Hepatocyte (in vitro differentiated cells): Measurements from ENCODE around the gene C19orf44. TPM values are rescaled to one million over a fixed set of nuclear protein-coding genes. Genes with fewer than 3 reads are reported as not detected.
"Not testable (repeated sequence)": the region's sequence is repeated elsewhere in the genome, so short reads cannot be mapped to it uniquely, and the experiment has no call there.

Experiments
- DNase-seq: peaks from one replicate; pipeline ENCODE4 v3.0.0-alpha.2; 2016; ENCODE audit warnings: low spot score
- H2AFZ ChIP-seq: fragments of 200-600 bp; sonication (generic); 2 replicates; pipeline ENCODE4 v1.6.0; 2016; ENCODE audit warnings: antibody characterized with exemption, mild to moderate bottlenecking
- H3K27ac ChIP-seq: fragments of 200-600 bp; sonication (generic); 2 replicates; pipeline ENCODE4 v1.5.1; 2016; ENCODE audit warnings: mild to moderate bottlenecking
- H3K27me3 ChIP-seq: fragments of 200-600 bp; sonication (generic); 2 replicates; pipeline ENCODE4 v1.6.1; 2016
- H3K36me3 ChIP-seq: fragments of 200-600 bp; sonication (generic); replicated peaks from 2 replicates; pipeline ENCODE4 v1.5.1; 2016; ENCODE audit warnings: low read depth; ENCODE audit not compliant: insufficient read depth
- H3K4me1 ChIP-seq: fragments of 200-600 bp; sonication (generic); 2 replicates; pipeline ENCODE4 v1.5.1; 2016; ENCODE audit warnings: mild to moderate bottlenecking, moderate library complexity; ENCODE audit not compliant: insufficient read depth
- H3K4me2 ChIP-seq: fragments of 200-600 bp; sonication (generic); 2 replicates; pipeline ENCODE4 v1.6.0; 2016
- H3K4me3 ChIP-seq: fragments of 200-600 bp; sonication (generic); 2 replicates; pipeline ENCODE4 v1.5.1; 2016; ENCODE audit warnings: mild to moderate bottlenecking
- H3K79me2 ChIP-seq: fragments of 200-600 bp; sonication (generic); 2 replicates; pipeline ENCODE4 v1.6.0; 2017; ENCODE audit warnings: mild to moderate bottlenecking
- H3K9me2 ChIP-seq: fragments of 200-600 bp; sonication (generic); replicated peaks from 2 replicates; pipeline ENCODE4 v1.6.0; 2017; ENCODE audit warnings: mild to moderate bottlenecking; ENCODE audit not compliant: insufficient read depth
- H3K9me3 ChIP-seq: fragments of 200-600 bp; sonication (generic); 2 replicates; pipeline ENCODE4 v1.5.1; 2016; ENCODE audit warnings: low read depth, mild to moderate bottlenecking
- H4K20me1 ChIP-seq: fragments of 200-600 bp; sonication (generic); 2 replicates; pipeline ENCODE4 v1.6.0; 2016; ENCODE audit warnings: mild to moderate bottlenecking; ENCODE audit not compliant: insufficient read depth, poor library complexity, severe bottlenecking
- EZH2 ChIP-seq: fragments of 200-600 bp; sonication (generic); IDR thresholded peaks from 2 replicates; pipeline ENCODE4 v1.6.1; 2016; ENCODE audit warnings: antibody characterized with exemption, mild to moderate bottlenecking, borderline replicate concordance
- EZH2phosphoT487 ChIP-seq: fragments of 200-600 bp; sonication (generic); IDR thresholded peaks from one replicate; pipeline ENCODE4 v1.6.1; 2018; ENCODE audit warnings: antibody characterized with exemption, mild to moderate bottlenecking, low read depth, moderate library complexity; ENCODE audit not compliant: unreplicated experiment, severe bottlenecking
- WGBS: methylation state at CpG from one replicate; pipeline ENCODE4 v1.1.6; 2016; ENCODE audit warnings: low lambda C conversion rate; ENCODE audit errors: missing lambda C conversion rate; 5-methylcytosine and 5-hydroxymethylcytosine counted together
- polyA plus RNA-seq: library from polyadenylated mRNA; unstranded; fragments of >200 nt; fragmentation: Nextera tagmentation; extraction: Ambion mirVana; gene quantifications from 2 replicates; pipeline ENCODE4 v1.2.1, GENCODE V29; 2016
- total RNA-seq: library from RNA; depleted of rRNA; stranded (reverse); fragments of >200 nt; gene quantifications from 2 replicates; pipeline ENCODE4 v1.2.3, GENCODE V29; 2014
- TF ChIP-seq, protein P1 (sequence below): fragments of 200-600 bp; sonication (generic); IDR thresholded peaks from 2 replicates; pipeline ENCODE4 v1.5.1; 2016; ENCODE audit warnings: antibody characterized with exemption, mild to moderate bottlenecking; ENCODE audit not compliant: poor library complexity

C19orf44 gene
- total and polyA plus RNA-seq, 2 experiments from 2014 or later: 2.9 to 3.0 TPM

DNA sequence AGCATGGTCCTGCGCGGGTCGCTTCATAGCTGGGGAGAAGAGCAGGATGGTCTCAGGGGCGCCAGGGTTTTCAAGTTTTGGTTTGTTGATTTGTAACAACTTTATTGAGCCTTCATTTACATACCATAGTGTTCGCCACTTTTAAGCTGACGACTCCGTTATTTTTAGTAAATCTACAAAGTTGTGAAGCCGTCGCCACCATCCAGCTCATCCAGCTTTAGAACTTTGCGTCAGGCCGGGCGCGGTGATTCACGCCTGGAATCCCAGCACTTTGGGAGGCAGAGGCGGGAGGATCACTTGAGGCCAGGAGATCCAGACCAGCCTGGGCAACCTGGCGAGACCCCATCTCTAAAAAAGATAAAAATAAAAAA, 404 bp downstream of the C19orf44 start:
- peak overlapping the region; percentile 62 for H2AFZ ChIP-seq
- no peak for DNase-seq

DNA sequence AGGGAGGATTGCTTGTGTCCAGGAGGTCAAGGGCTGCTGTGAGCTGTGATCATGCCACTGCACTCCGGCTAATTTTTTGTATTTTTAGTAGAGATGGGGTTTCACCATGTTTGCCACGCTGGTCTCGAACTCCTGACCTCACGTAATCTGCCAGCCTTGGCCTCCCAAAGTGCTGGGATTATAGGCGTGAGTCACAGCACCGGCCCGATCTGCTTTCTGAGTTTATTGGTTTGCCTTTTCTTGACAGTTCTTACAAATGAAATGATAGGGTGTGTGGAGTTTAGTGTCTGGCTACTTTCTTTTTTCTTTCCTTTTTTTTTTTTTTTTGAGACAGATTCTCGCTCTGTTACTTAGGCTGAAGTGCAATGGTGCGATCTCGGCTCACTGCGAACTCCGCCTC, 848 bp downstream of the C19orf44 start:
- peak overlapping the region; percentile 75 for H3K4me2 ChIP-seq
- no peaks in the 10 kb centered on the region for H3K9me3 ChIP-seq
- no peak overlapping the region for H3K27ac ChIP-seq
- peak overlapping the region; percentile 62 for H2AFZ ChIP-seq
- peaks cover 18% of the 10 kb centered on the region for H3K79me2 ChIP-seq
- H3K4me3 ChIP-seq: no peak overlapping the region
- H4K20me1 ChIP-seq: no peaks in the 10 kb centered on the region
- H3K9me2 ChIP-seq: no peaks in the 10 kb centered on the region
- peaks cover 4% of the 10 kb centered on the region for H3K4me1 ChIP-seq
- H3K27me3 ChIP-seq: no peaks in the 10 kb centered on the region
- DNase-seq: no peak
- H3K36me3 ChIP-seq: no peaks in the 10 kb centered on the region
- no peak for TF ChIP-seq EZH2phosphoT487
- no peak for TF ChIP-seq EZH2
- TF ChIP-seq, protein P1, sequence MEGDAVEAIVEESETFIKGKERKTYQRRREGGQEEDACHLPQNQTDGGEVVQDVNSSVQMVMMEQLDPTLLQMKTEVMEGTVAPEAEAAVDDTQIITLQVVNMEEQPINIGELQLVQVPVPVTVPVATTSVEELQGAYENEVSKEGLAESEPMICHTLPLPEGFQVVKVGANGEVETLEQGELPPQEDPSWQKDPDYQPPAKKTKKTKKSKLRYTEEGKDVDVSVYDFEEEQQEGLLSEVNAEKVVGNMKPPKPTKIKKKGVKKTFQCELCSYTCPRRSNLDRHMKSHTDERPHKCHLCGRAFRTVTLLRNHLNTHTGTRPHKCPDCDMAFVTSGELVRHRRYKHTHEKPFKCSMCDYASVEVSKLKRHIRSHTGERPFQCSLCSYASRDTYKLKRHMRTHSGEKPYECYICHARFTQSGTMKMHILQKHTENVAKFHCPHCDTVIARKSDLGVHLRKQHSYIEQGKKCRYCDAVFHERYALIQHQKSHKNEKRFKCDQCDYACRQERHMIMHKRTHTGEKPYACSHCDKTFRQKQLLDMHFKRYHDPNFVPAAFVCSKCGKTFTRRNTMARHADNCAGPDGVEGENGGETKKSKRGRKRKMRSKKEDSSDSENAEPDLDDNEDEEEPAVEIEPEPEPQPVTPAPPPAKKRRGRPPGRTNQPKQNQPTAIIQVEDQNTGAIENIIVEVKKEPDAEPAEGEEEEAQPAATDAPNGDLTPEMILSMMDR: no peak
- 73% methylated on average over 12 of the region's 12 CpGs for WGBS

More for the DNA sequence above, 404 bp downstream of the C19orf44 start:
- Histone ChIP-seq H4K20me1 (no peaks in the 10 kb centered on the region), H3K4me2 (peak overlapping the region; percentile 75), H3K4me3 (peak overlapping the region; percentile 41), H3K4me1 (peaks cover 4% of the 10 kb centered on the region), H3K9me2 (no peaks in the 10 kb centered on the region), H3K9me3 (no peaks in the 10 kb centered on the region), H3K27ac (no peak overlapping the region), H3K36me3 (no peaks in the 10 kb centered on the region), H3K27me3 (no peaks in the 10 kb centered on the region), H3K79me2 (peaks cover 18% of the 10 kb centered on the region)
- TF ChIP-seq, protein P1: no peak
- TF ChIP-seq EZH2phosphoT487 (no peak), EZH2 (no peak)
- WGBS: 56% methylated on average over 16 of the region's 16 CpGs

DNA sequence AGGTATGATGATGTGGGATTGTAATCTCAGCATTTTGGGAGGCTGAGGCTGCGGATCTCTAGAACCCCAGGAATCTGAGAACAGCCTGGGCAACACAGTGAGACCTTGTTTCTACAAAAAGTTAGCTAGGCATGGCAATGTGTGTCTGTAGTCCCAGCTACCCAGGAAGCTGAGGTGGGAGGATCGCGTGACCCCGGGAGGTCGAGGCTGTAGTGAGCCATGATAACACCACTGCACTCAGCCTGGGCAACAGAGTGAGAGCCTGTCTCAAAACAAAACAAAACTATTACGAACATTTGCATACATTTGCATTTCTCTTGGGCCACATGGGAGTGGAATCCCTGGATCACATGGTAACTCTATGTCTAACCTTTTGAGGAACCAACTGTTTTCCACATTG, 1.6 kb downstream of the C19orf44 start:
- no peak overlapping the region for H2AFZ ChIP-seq
- peaks cover 18% of the 10 kb centered on the region for H3K79me2 ChIP-seq
- no peaks in the 10 kb centered on the region for H4K20me1 ChIP-seq
- TF ChIP-seq, protein P1: no peak
- no peak for TF ChIP-seq EZH2phosphoT487
- no peak for TF ChIP-seq EZH2
- no peaks in the 10 kb centered on the region for H3K9me2 ChIP-seq
- H3K4me3 ChIP-seq: no peak overlapping the region
- peaks cover 4% of the 10 kb centered on the region for H3K4me1 ChIP-seq
- 91% methylated on average over 6 of the region's 6 CpGs for WGBS
- DNase-seq: no peak
- no peaks in the 10 kb centered on the region for H3K27me3 ChIP-seq
- H3K4me2 ChIP-seq: no peak overlapping the region
- H3K27ac ChIP-seq: no peak overlapping the region
- H3K9me3 ChIP-seq: no peaks in the 10 kb centered on the region
- no peaks in the 10 kb centered on the region for H3K36me3 ChIP-seq

DNA sequence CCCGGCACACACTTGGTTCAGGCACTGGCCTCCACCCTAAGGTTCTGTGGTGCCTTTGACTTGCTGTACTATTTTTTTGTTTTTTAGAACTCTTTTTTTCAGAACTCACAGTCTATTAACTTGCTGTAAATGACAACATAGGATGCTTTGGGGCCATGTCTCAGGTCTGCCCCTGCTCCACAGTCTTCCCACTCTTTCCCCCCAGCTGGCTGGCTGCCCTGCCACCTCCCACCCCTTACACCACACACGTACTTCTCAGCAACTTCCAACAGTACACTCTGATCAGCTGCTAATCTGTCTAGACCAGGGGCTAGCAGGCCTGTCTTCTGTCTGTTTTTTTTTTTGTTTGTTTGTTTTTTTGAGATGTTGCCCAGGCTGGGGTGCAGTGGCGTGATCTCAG, 8.1 kb downstream of the C19orf44 start:
- H3K79me2 ChIP-seq: no peaks in the 10 kb centered on the region
- H3K4me3 ChIP-seq: no peak overlapping the region
- no peaks in the 10 kb centered on the region for H3K27me3 ChIP-seq
- no peaks in the 10 kb centered on the region for H3K36me3 ChIP-seq
- H4K20me1 ChIP-seq: no peaks in the 10 kb centered on the region
- no peak overlapping the region for H3K27ac ChIP-seq
- TF ChIP-seq, protein P1: no peak
- TF ChIP-seq EZH2phosphoT487 (no peak), EZH2 (no peak)
- H2AFZ ChIP-seq: no peak overlapping the region
- no peaks in the 10 kb centered on the region for H3K9me2 ChIP-seq
- H3K9me3 ChIP-seq: no peaks in the 10 kb centered on the region
- no peaks in the 10 kb centered on the region for H3K4me1 ChIP-seq
- no peak overlapping the region for H3K4me2 ChIP-seq
- WGBS: 89% methylated on average over 3 of the region's 3 CpGs
- DNase-seq: no peak

DNA sequence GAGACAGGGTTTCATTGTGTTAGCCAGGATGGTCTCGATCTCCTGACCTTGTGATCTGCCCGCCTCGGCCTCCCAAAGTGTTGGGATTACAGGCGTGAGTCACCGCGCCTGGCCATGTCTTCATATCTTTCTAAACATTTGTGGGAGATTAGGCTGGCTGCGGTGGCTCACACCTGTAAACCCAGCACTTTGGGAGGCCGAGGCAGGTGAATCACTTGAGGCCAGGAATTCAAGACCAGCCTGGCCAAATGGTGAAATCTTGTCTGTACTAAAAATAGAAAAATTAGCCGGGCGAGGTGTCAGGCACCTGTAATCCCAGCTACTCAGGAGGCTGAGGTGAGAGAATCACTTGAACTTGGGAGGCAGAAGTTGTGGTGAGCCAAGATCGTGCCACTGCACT, 10.0 kb downstream of the C19orf44 start:
- not testable (repeated sequence) for H2AFZ ChIP-seq, H4K20me1 ChIP-seq, H3K4me1 ChIP-seq, H3K9me3 ChIP-seq, H3K27me3 ChIP-seq, H3K9me2 ChIP-seq, H3K4me2 ChIP-seq, H3K79me2 ChIP-seq, H3K27ac ChIP-seq, DNase-seq, H3K36me3 ChIP-seq, H3K4me3 ChIP-seq
- WGBS: 95% methylated on average over 11 of the region's 11 CpGs
